ENCODE results near the gene CALHM2.

Gene CALHM2

DNA sequence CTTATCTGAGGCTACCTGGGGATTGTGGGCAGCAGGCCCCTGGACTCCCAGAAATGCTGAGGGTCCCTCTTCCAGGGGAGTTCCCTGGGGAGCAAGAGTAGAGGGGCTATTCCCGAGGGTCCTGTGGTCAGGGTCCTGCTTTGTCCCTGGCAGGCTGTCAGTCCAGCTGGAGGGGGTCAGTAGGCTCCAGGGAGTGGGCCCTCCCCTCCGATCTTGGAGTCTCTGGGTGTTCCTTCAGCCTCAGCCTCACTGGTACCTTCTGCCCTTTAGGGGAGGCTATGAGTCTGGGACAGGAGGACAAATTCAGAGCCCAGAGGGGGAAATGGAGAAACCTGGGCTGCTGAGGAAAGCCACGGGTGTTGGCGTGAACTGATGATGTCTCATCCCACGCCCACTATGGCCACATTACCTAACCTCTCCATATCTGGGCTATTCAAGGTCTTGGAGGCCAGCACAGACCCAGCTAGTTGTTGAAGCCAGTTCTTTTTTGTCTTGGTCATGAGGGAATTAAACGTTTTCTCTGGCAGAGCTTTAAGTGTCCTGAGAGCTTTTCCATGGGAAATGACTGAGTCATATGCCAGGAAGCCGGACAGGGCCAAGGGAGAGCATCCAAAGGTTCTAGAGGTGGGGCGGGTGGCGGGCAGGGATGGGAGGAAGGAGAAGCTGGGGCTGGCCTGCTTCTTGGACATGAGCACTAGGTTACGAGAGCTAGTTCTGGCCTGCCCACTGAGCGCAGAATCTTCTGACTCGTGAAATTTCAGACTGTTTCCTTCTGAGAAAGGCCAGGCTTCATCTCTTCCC, 6.2 kb downstream of the CALHM2 start:
- Histone ChIP-seq H4K5ac (ENCODE audit: low read length) (no peak overlapping the region), H4K8ac (ENCODE audit: low read depth, low read length) (no peak overlapping the region), H3K4me1 (ENCODE audit: control insufficient read depth, low read depth, low read length) (peaks cover 2% of the 10 kb centered on the region), H3K4ac (ENCODE audit: low read depth, low read length) (no peak overlapping the region), H2BK5ac (ENCODE audit: low read length) (no peak overlapping the region), H3K27ac (ENCODE audit: low read depth, low read length) (no peak overlapping the region), H3K9ac (ENCODE audit: low read length) (no peak overlapping the region), H3K79me2 (ENCODE audit: control insufficient read depth, insufficient read depth, low read length) (no peaks in the 10 kb centered on the region), H3K36me3 (ENCODE audit: control insufficient read depth, insufficient read depth, low read length) (peaks cover 26% of the 10 kb centered on the region), H3K4me2 (ENCODE audit: low read length) (no peak overlapping the region), H3K4me3 (ENCODE audit: low read length) (no peak overlapping the region), H2AK5ac (ENCODE audit: low read length) (no peak overlapping the region), H3K18ac (ENCODE audit: low read length) (no peak overlapping the region), H2BK15ac (replicated peaks; ENCODE audit: low read depth) (no peak overlapping the region), H3K23ac (ENCODE audit: low read length) (no peak overlapping the region), H3K27me3 (ENCODE audit: insufficient read depth, low read length, poor library complexity) (no peaks in the 10 kb centered on the region), H3K79me1 (ENCODE audit: low read length) (no peaks in the 10 kb centered on the region), H2BK120ac (ENCODE audit: low read depth, low read length) (no peak overlapping the region), H3K56ac (ENCODE audit: low read length) (no peak overlapping the region)
- DNase-seq: no peak
- no CpG with 5 or more reads among the region's 12 CpGs for WGBS (ENCODE audit: extremely low coverage, insufficient coverage, low lambda C conversion rate)

DNA sequence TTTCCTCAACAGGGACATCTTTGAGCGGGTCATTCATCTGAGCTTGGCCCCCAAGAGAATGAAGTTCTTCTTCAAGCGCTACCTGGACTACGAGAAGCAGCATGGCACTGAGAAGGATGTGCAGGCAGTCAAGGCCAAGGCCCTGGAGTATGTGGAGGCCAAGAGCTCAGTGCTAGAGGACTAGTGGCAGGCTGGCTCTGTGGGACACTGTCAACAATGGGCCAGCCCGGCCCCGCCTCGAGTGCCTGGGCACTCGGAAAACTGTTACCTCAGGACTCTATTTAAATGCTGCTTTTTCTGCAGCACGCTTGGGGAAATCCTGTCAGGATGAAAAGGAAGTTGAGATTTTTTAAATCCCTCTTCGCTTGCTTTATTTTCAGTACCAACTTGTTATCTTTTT, 6.8 kb downstream of the CALHM2 start:
- no peak overlapping the region for H4K8ac ChIP-seq (ENCODE audit: low read depth, low read length)
- no peak overlapping the region for H2BK15ac ChIP-seq (replicated peaks; ENCODE audit: low read depth)
- WGBS (ENCODE audit: extremely low coverage, insufficient coverage, low lambda C conversion rate): no CpG with 5 or more reads among the region's 9 CpGs
- no peaks in the 10 kb centered on the region for H3K79me1 ChIP-seq (ENCODE audit: low read length)
- no peak overlapping the region for H2AK5ac ChIP-seq (ENCODE audit: low read length)
- no peak for DNase-seq
- no peaks in the 10 kb centered on the region for H3K27me3 ChIP-seq (ENCODE audit: insufficient read depth, low read length, poor library complexity)
- H3K36me3 ChIP-seq (ENCODE audit: control insufficient read depth, insufficient read depth, low read length): peaks cover 29% of the 10 kb centered on the region
- H2BK120ac ChIP-seq (ENCODE audit: low read depth, low read length): no peak overlapping the region
- no peak overlapping the region for H3K18ac ChIP-seq (ENCODE audit: low read length)
- no peak overlapping the region for H2BK5ac ChIP-seq (ENCODE audit: low read length)
- H3K4me1 ChIP-seq (ENCODE audit: control insufficient read depth, low read depth, low read length): no peaks in the 10 kb centered on the region
- H3K4me3 ChIP-seq (ENCODE audit: low read length): no peak overlapping the region
- no peak overlapping the region for H3K4ac ChIP-seq (ENCODE audit: low read depth, low read length)
- H3K79me2 ChIP-seq (ENCODE audit: control insufficient read depth, insufficient read depth, low read length): no peaks in the 10 kb centered on the region
- H3K4me2 ChIP-seq (ENCODE audit: low read length): no peak overlapping the region
- H3K27ac ChIP-seq (ENCODE audit: low read depth, low read length): no peak overlapping the region
- no peak overlapping the region for H3K9ac ChIP-seq (ENCODE audit: low read length)
- no peak overlapping the region for H3K56ac ChIP-seq (ENCODE audit: low read length)
- no peak overlapping the region for H4K5ac ChIP-seq (ENCODE audit: low read length)
- H3K23ac ChIP-seq (ENCODE audit: low read length): no peak overlapping the region

DNA sequence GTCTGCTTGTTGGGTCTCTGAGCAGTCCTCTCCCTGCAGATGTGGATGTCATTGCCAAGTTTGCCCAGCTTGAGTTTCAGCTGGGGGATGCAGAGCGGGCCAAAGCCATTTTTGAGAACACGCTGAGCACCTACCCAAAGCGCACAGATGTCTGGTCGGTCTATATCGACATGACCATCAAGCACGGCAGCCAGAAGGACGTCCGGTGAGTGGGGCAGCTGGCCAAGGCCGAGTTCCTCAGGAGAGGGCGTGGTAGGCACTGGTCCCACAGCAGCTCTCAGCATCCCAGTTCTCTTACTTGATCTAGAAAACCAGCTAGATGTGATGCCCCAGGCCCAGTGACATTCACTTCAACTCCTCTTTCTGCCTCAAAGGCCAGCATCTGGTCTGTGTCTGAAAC, 7.7 kb downstream of the CALHM2 start:
- no peaks in the 10 kb centered on the region for H3K27me3 ChIP-seq (ENCODE audit: insufficient read depth, low read length, poor library complexity)
- H4K5ac ChIP-seq (ENCODE audit: low read length): no peak overlapping the region
- peaks cover 34% of the 10 kb centered on the region for H3K36me3 ChIP-seq (ENCODE audit: control insufficient read depth, insufficient read depth, low read length)
- H3K56ac ChIP-seq (ENCODE audit: low read length): no peak overlapping the region
- H3K18ac ChIP-seq (ENCODE audit: low read length): no peak overlapping the region
- H2AK5ac ChIP-seq (ENCODE audit: low read length): no peak overlapping the region
- H3K27ac ChIP-seq (ENCODE audit: low read depth, low read length): no peak overlapping the region
- H3K4me3 ChIP-seq (ENCODE audit: low read length): no peak overlapping the region
- no peak overlapping the region for H2BK120ac ChIP-seq (ENCODE audit: low read depth, low read length)
- WGBS (ENCODE audit: extremely low coverage, insufficient coverage, low lambda C conversion rate): no CpG with 5 or more reads among the region's 10 CpGs
- no peak overlapping the region for H4K8ac ChIP-seq (ENCODE audit: low read depth, low read length)
- H3K23ac ChIP-seq (ENCODE audit: low read length): no peak overlapping the region
- DNase-seq: no peak
- H3K79me2 ChIP-seq (ENCODE audit: control insufficient read depth, insufficient read depth, low read length): no peaks in the 10 kb centered on the region
- no peak overlapping the region for H2BK5ac ChIP-seq (ENCODE audit: low read length)
- H2BK15ac ChIP-seq (replicated peaks; ENCODE audit: low read depth): no peak overlapping the region
- H3K9ac ChIP-seq (ENCODE audit: low read length): no peak overlapping the region
- no peak overlapping the region for H3K4ac ChIP-seq (ENCODE audit: low read depth, low read length)
- H3K4me1 ChIP-seq (ENCODE audit: control insufficient read depth, low read depth, low read length): no peaks in the 10 kb centered on the region
- H3K4me2 ChIP-seq (ENCODE audit: low read length): no peak overlapping the region
- H3K79me1 ChIP-seq (ENCODE audit: low read length): no peaks in the 10 kb centered on the region

DNA sequence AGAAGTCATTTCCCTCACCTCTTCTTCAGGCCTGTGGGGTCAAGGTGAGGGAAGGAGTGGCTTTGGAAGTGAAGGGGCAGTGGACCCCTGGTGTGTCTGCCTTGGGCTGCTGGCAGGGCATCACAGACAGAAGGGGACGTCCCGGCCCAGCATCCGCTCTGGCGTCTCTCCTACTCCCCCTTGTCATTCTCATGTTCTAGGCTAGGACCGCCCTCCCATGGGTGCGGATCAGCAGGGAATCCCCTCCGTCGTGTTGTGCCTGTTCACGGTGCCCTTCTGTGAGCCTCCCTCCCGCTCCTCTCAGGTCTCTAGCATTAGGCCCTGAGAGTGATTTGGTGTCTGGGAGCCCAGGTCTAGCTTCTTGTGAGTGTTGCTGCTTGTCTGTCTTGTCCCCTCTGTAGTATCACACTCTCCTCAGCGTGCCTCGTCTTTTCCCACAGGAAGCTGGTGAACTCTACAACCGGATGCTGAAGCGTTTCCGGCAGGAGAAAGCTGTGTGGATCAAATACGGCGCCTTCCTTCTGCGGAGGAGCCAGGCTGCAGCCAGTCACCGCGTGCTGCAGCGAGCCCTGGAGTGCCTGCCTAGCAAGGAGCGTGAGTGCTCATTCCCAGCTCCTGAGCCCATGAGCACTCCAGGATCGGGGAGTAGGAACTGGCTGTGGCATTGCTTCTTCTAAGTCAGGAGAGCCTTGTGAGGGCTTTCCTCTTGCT, 8.5 kb downstream of the CALHM2 start:
- Histone ChIP-seq H4K5ac (ENCODE audit: low read length) (no peak overlapping the region), H4K8ac (ENCODE audit: low read depth, low read length) (no peak overlapping the region), H2BK15ac (replicated peaks; ENCODE audit: low read depth) (no peak overlapping the region), H3K27me3 (ENCODE audit: insufficient read depth, low read length, poor library complexity) (no peaks in the 10 kb centered on the region), H3K18ac (ENCODE audit: low read length) (no peak overlapping the region), H3K79me2 (ENCODE audit: control insufficient read depth, insufficient read depth, low read length) (no peaks in the 10 kb centered on the region), H3K56ac (ENCODE audit: low read length) (no peak overlapping the region), H3K27ac (ENCODE audit: low read depth, low read length) (no peak overlapping the region), H2BK5ac (ENCODE audit: low read length) (no peak overlapping the region), H3K79me1 (ENCODE audit: low read length) (no peaks in the 10 kb centered on the region), H3K9ac (ENCODE audit: low read length) (no peak overlapping the region), H2BK120ac (ENCODE audit: low read depth, low read length) (no peak overlapping the region), H3K4ac (ENCODE audit: low read depth, low read length) (no peak overlapping the region), H3K36me3 (ENCODE audit: control insufficient read depth, insufficient read depth, low read length) (peaks cover 36% of the 10 kb centered on the region), H3K23ac (ENCODE audit: low read length) (no peak overlapping the region), H3K4me2 (ENCODE audit: low read length) (no peak overlapping the region), H3K4me3 (ENCODE audit: low read length) (no peak overlapping the region), H2AK5ac (ENCODE audit: low read length) (no peak overlapping the region), H3K4me1 (ENCODE audit: control insufficient read depth, low read depth, low read length) (no peaks in the 10 kb centered on the region)
- WGBS (ENCODE audit: extremely low coverage, insufficient coverage, low lambda C conversion rate): no CpG with 5 or more reads among the region's 23 CpGs
- no peak for DNase-seq

DNA sequence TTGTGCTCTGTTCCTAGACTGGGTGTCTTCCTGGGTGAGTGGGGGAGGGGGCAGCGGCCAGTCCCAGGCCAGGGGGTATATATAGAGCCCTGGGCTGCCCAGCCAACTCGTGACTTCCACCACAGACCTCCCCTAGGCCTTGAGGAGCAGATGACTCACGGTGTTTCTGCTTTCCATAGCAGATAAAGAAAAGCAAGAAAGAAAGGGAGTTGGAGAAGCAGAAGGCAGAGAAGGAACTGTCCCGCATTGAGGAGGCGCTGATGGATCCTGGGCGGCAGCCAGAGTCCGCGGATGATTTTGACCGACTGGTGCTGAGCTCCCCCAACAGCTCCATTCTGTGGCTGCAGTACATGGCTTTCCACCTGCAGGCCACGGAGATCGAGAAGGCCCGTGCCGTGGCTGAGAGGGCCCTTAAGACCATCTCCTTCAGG, 10.1 kb downstream of the CALHM2 start:
- H3K36me3 ChIP-seq (ENCODE audit: control insufficient read depth, insufficient read depth, low read length): peaks cover 35% of the 10 kb centered on the region
- H3K4me2 ChIP-seq (ENCODE audit: low read length): no peak overlapping the region
- no CpG with 5 or more reads among the region's 13 CpGs for WGBS (ENCODE audit: extremely low coverage, insufficient coverage, low lambda C conversion rate)
- H3K23ac ChIP-seq (ENCODE audit: low read length): no peak overlapping the region
- H3K27me3 ChIP-seq (ENCODE audit: insufficient read depth, low read length, poor library complexity): no peaks in the 10 kb centered on the region
- no peaks in the 10 kb centered on the region for H3K4me1 ChIP-seq (ENCODE audit: control insufficient read depth, low read depth, low read length)
- no peak overlapping the region for H2AK5ac ChIP-seq (ENCODE audit: low read length)
- no peak overlapping the region for H3K9ac ChIP-seq (ENCODE audit: low read length)
- H3K4me3 ChIP-seq (ENCODE audit: low read length): no peak overlapping the region
- H3K79me1 ChIP-seq (ENCODE audit: low read length): no peaks in the 10 kb centered on the region
- DNase-seq: no peak
- H2BK120ac ChIP-seq (ENCODE audit: low read depth, low read length): no peak overlapping the region
- H3K79me2 ChIP-seq (ENCODE audit: control insufficient read depth, insufficient read depth, low read length): no peaks in the 10 kb centered on the region
- H2BK15ac ChIP-seq (replicated peaks; ENCODE audit: low read depth): no peak overlapping the region
- H4K5ac ChIP-seq (ENCODE audit: low read length): no peak overlapping the region
- no peak overlapping the region for H3K56ac ChIP-seq (ENCODE audit: low read length)
- no peak overlapping the region for H3K4ac ChIP-seq (ENCODE audit: low read depth, low read length)
- no peak overlapping the region for H2BK5ac ChIP-seq (ENCODE audit: low read length)
- no peak overlapping the region for H3K27ac ChIP-seq (ENCODE audit: low read depth, low read length)
- no peak overlapping the region for H4K8ac ChIP-seq (ENCODE audit: low read depth, low read length)
- no peak overlapping the region for H3K18ac ChIP-seq (ENCODE audit: low read length)

Measured in mesendoderm (in vitro differentiated cells).